Activated naive CD4-positive, alpha-beta T cell treated with anti-CD3 and anti-CD28 coated beads for 36 hours (primary cell): ENCODE measurements around the gene MPRIP. TPM values are rescaled to one million over a fixed set of nuclear protein-coding genes. Genes with fewer than 3 reads are reported as not detected.

Experiments
- CTCF ChIA-PET: fragments of 350-600 bp; sonication (Branson Sonifier 250); formaldehyde crosslinking; loops from one replicate; lab custom pipeline; 2021; ENCODE audit warnings: antibody characterized with exemption; lab: Charles Lee
- DNase-seq: peaks from one replicate; pipeline ENCODE4 v3.0.0-alpha.2; 2020
- H3K27ac Mint-ChIP-seq: one replicate; pipeline ENCODE4 v1.8.0; 2021; ENCODE audit warnings: mild to moderate bottlenecking, mixed read lengths
- H3K27me3 Mint-ChIP-seq: one replicate; pipeline ENCODE4 v1.8.0; 2021; ENCODE audit warnings: low read depth, mixed read lengths
- H3K36me3 Mint-ChIP-seq: one replicate; pipeline ENCODE4 v1.8.0; 2021; ENCODE audit warnings: low read depth, mixed read lengths
- H3K4me1 Mint-ChIP-seq: one replicate; pipeline ENCODE4 v1.8.0; 2021; ENCODE audit warnings: low read depth, mixed read lengths
- H3K4me3 Mint-ChIP-seq: one replicate; pipeline ENCODE4 v1.8.0; 2021; ENCODE audit warnings: mild to moderate bottlenecking, moderate library complexity, mixed read lengths
- H3K9me3 Mint-ChIP-seq: one replicate; pipeline ENCODE4 v1.8.0; 2021; ENCODE audit warnings: mixed read lengths
- intact Hi-C: fragments of 100-400 bp; cut with micrococcal nuclease; formaldehyde crosslinking; loops from one replicate; pipeline ENCODE4 v1.15.1; 2023
- total RNA-seq, 2 experiments: library from RNA; stranded (reverse); gene quantifications; one replicate each; pipeline ENCODE4 v1.2.3, GENCODE V29; 2021

Gene MPRIP
- total RNA-seq, 2 experiments from 2014 or later = 125 TPM

DNA sequence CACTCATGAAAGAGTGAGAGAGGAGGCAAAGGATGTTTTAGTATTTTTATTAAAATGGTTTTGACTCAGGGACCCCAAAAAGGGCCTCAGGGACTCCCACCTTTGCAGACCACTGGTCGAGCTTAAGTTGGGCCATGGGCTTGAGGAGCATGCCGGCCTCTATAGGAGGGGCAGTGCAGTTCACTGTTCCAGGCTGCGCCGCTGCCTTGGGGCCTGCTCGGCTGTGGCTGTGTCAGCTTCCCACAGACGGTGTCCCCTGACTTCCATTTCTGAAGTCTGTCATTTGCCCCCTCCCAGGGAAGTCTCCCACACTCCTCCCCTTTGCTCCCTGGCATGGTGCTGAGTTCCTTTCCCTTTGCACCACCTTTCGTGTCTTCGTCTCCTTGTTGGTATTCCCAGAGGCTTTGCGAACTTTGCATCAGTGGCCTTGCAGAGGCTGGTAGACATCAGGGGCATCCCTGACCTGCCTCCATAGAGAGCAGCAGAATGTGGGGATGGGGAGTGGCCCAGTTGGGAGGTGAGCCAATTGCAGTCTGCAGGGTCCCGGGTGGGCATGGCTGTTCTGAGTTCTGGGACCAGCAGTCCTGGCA, 17.1 kb downstream of the MPRIP start:
- intact Hi-C loops = no loop called here

DNA sequence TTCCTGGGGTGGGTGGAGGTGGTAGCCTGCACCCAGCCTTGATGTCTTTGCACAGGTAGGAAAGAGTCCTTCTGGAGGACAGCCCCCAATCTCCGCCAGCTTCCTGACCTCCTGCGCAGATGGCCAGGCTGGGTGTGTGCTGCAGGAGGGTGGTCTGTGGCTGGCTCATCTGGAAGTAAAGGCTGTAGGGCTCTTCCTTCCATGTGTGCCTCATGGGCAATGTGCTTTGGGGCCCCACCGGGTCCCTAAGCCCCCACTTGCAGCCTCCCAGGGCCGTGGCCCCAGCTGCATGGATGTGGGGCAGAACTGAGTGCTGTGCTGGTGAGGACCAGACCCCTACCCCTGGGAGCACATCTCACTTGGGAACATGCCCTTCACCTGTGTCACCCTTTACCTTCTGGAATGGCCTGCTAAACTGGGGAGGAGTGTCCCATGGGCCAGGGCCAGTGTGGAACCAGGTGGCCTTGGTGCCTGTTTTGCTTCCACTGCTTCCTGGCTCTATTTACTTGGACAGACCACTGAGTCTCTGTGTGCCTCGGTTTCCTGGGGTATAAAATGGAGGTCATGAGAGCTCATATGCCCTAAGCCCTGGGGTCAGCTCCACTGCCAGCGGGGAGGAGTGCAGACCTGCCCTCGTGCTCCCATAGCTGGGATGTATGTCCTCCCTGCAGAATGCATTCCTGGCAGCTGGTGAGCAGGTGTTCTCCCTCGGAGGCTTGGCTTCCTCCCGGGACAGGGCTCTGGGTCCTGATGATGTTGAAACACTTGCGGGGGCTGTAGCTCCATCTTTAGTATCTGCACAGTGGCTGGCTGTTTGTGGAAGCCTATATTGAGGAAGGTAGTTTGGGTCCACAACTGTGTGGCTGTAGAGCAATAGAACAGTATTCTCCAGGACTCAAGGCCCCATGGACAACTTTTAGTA, 18.0 kb downstream of the MPRIP start:
- intact Hi-C loops = no loop called here
- no peak overlapping the region for H3K4me3 Mint-ChIP-seq

More for the DNA sequence above, 17.1 kb downstream of the MPRIP start:
- peaks cover 1% of the 10 kb centered on the region for H3K36me3 Mint-ChIP-seq
- no peak overlapping the region for H3K27ac Mint-ChIP-seq
- no peaks in the 10 kb centered on the region for H3K27me3 Mint-ChIP-seq
- H3K9me3 Mint-ChIP-seq = no peaks in the 10 kb centered on the region
- no peak overlapping the region for H3K4me3 Mint-ChIP-seq
- peaks cover 23% of the 10 kb centered on the region for H3K4me1 Mint-ChIP-seq
- CTCF ChIA-PET = no interaction called here
- DNase-seq = no peak

DNA sequence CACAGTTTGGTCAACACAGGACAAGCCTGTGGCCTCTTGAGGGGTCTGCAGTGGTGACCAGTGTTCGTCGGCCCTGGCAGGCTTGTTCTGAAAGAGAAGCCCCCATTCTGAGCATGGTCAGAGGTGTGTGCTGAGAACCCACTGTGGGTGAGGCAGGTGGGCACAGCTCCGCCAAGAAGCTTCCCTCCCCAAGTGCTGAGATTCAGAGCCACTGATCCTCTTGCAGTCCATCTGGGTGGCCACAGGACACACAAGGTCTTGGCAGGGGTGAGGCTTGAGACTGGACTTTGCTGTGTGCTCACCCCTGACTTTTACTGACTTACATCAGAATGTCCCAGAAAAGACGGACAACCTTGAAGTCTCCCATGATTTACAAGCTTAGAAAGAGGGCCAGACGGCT, 18.7 kb downstream of the MPRIP start:
- Mint-ChIP-seq H3K36me3 (peaks cover 1% of the 10 kb centered on the region), H3K27ac (no peak overlapping the region), H3K27me3 (no peaks in the 10 kb centered on the region), H3K9me3 (no peaks in the 10 kb centered on the region), H3K4me3 (no peak overlapping the region), H3K4me1 (peaks cover 35% of the 10 kb centered on the region)
- CTCF ChIA-PET = interaction anchor here (0.9 kb wide), 1 partner anchor 218 kb away, joined by 3 read pairs; no protein-coding TSS in a partner anchor
- intact Hi-C loops = no loop called here
- DNase-seq = no peak

More for the DNA sequence above, 18.0 kb downstream of the MPRIP start:
- peaks cover 1% of the 10 kb centered on the region for H3K36me3 Mint-ChIP-seq
- H3K9me3 Mint-ChIP-seq = no peaks in the 10 kb centered on the region
- H3K4me1 Mint-ChIP-seq = peaks cover 31% of the 10 kb centered on the region
- CTCF ChIA-PET = interaction anchor here (0.9 kb wide), 1 partner anchor 219 kb away, joined by 3 read pairs; no protein-coding TSS in a partner anchor
- no peak for DNase-seq
- H3K27ac Mint-ChIP-seq = no peak overlapping the region
- no peaks in the 10 kb centered on the region for H3K27me3 Mint-ChIP-seq

DNA sequence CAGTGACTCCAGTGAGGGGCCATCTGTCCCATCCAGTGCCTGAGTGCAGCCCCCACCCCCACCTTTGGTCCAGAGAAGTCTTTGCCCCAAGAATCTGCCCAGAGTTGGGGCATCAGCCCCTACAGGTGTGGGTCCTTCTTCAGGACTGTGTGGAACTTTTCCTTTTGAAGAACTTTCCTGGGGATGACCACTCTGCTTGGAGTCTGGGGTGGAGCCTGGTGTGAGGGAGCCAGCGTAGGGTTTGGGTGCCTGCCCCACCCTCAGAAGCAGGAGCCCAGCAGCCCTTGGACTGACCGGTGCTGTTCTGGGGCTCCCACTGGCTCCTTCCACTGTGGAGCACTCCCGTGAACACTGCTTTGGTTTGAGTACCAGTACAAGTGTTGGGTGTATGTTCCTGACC, 19.3 kb downstream of the MPRIP start:
- intact Hi-C loops = no loop called here
- peaks cover 1% of the 10 kb centered on the region for H3K36me3 Mint-ChIP-seq
- H3K27ac Mint-ChIP-seq = no peak overlapping the region
- CTCF ChIA-PET = no interaction called here
- no peaks in the 10 kb centered on the region for H3K9me3 Mint-ChIP-seq
- no peaks in the 10 kb centered on the region for H3K27me3 Mint-ChIP-seq
- no peak for DNase-seq
- peaks cover 39% of the 10 kb centered on the region for H3K4me1 Mint-ChIP-seq
- no peak overlapping the region for H3K4me3 Mint-ChIP-seq

DNA sequence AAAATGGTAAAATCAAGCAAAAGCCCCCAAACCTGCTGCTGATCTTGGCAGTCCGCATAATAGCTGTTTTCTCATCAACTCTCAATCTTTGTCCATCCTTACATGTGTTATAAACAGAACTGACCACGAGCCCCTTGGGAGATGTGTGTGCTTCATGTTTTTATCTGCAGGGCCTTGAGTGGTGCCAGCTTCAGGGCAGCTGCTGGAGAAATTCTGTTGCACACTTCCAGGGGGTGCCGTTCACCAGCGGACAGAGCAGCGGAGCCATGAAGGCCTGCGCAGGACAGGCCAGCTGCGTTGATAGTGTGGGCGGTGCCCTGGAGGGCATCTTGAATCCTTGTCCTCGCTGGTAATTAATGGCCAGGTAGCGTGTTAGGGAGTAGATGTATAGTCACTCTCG, 20.1 kb downstream of the MPRIP start:
- H3K27ac Mint-ChIP-seq = no peak overlapping the region
- DNase-seq = no peak
- no peaks in the 10 kb centered on the region for H3K27me3 Mint-ChIP-seq
- CTCF ChIA-PET = interaction anchor here (0.9 kb wide), 1 partner anchor 36 kb away, joined by 3 read pairs; no protein-coding TSS in a partner anchor
- no peaks in the 10 kb centered on the region for H3K36me3 Mint-ChIP-seq
- no peaks in the 10 kb centered on the region for H3K9me3 Mint-ChIP-seq
- H3K4me3 Mint-ChIP-seq = no peak overlapping the region
- intact Hi-C loops = no loop called here
- peaks cover 44% of the 10 kb centered on the region for H3K4me1 Mint-ChIP-seq

DNA sequence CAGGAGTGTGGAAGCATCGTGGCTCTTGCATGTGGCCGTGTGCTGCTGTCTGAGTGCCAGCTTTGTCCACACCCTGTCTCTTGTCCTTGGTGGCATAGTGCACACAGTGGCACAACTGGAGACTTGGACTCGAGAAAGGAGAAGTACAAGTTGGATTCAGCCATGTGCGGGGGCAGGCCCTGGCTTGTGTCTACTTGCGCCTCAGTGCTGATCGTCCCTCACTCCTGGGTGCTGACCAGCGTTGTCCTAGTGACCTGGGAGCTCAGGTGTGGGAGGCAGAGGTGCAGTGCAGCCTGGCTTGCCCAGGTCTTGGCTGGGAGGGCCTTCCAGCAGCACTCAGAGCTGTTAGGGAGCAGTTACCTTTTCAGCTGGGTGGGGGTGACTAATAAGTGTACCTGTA, 20.6 kb downstream of the MPRIP start:
- Mint-ChIP-seq H3K27me3 (no peaks in the 10 kb centered on the region), H3K36me3 (no peaks in the 10 kb centered on the region), H3K9me3 (no peaks in the 10 kb centered on the region), H3K27ac (no peak overlapping the region), H3K4me3 (no peak overlapping the region), H3K4me1 (peaks cover 45% of the 10 kb centered on the region)
- intact Hi-C loops = no loop called here
- CTCF ChIA-PET = interaction anchor here (0.9 kb wide), 1 partner anchor 37 kb away, joined by 3 read pairs; no protein-coding TSS in a partner anchor
- DNase-seq = no peak

DNA sequence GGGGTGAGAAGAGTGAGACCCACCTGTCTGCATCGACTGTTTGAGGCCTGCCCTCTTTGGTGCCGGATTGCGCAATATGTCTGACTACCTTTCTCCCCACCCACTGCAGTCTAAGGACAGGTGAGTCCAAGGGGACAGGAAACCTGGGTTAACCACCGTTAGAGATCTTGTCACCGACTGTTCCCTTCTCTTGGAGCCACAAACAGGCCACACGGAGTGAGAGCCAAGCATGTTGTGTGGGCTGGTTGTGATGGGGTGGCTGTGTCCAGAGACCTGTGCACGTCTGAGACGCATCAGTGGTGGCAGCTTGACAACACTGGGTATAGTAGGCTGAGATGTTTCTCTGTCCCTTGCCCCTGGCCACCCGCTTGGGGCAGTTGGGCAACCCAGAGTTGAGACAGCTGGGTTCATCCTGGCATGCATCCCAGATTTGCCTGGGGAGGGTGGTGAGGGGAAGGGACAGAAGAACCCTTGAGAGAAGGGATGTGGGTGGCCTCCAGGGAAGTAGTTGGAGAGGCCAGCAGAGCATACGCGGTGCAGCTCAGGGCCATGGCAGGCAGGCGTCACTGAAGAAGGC, 21.4 kb downstream of the MPRIP start:
- DNase-seq = no peak
- H3K9me3 Mint-ChIP-seq = no peaks in the 10 kb centered on the region
- no peaks in the 10 kb centered on the region for H3K27me3 Mint-ChIP-seq
- intact Hi-C loops = no loop called here
- peaks cover 45% of the 10 kb centered on the region for H3K4me1 Mint-ChIP-seq
- no peaks in the 10 kb centered on the region for H3K36me3 Mint-ChIP-seq
- CTCF ChIA-PET = no interaction called here
- H3K4me3 Mint-ChIP-seq = no peak overlapping the region
- H3K27ac Mint-ChIP-seq = no peak overlapping the region

DNA sequence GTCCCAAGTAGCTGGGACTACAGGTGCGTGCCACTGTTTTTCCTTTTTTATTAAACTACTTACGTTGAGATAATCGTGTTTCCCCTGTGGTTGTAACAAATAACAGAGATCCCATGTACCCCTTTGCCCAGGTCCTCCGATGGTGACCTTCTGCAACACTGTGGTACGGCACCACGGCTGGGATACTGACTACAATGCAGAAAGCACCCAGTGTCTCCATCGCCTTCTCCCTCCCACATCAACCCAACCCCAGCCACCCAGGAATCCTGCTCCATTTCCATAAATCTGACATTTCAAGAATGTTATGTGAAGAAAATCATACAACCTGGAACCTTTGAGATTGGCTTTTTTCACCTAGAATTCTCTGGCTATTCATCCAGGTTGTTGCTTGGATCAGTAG, 22.1 kb downstream of the MPRIP start:
- no peak overlapping the region for H3K4me3 Mint-ChIP-seq

DNA sequence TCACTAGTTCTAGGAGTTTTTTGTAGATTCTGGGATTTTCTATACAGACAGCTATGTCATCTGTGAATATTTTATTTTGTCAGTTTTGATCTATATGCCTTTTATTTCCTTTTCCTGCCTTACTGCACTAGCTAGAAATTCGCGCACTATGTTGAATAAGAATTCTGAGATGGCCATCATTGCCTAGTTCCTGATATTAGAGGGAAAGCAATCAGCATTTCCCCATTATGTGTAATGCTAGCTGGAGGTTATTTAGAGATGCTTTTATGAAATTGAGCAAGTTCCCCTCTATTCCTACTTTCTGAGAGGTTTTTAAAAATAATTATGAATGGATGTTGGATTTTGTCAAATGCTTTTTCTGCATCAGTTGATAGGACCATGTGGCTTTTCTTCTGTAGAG, 23.8 kb downstream of the MPRIP start:
- Mint-ChIP-seq H3K27ac (no peak overlapping the region), H3K4me3 (no peak overlapping the region), H3K27me3 (no peaks in the 10 kb centered on the region), H3K9me3 (peaks cover 8% of the 10 kb centered on the region), H3K36me3 (peaks cover 5% of the 10 kb centered on the region), H3K4me1 (peaks cover 51% of the 10 kb centered on the region)
- CTCF ChIA-PET = no interaction called here
- intact Hi-C loops = no loop called here
- no peak for DNase-seq

More for the DNA sequence above, 22.1 kb downstream of the MPRIP start:
- no peaks in the 10 kb centered on the region for H3K36me3 Mint-ChIP-seq
- no peak for DNase-seq
- intact Hi-C loops = no loop called here
- no peak overlapping the region for H3K27ac Mint-ChIP-seq
- H3K9me3 Mint-ChIP-seq = no peaks in the 10 kb centered on the region
- H3K27me3 Mint-ChIP-seq = no peaks in the 10 kb centered on the region
- H3K4me1 Mint-ChIP-seq = peaks cover 47% of the 10 kb centered on the region
- CTCF ChIA-PET = no interaction called here

DNA sequence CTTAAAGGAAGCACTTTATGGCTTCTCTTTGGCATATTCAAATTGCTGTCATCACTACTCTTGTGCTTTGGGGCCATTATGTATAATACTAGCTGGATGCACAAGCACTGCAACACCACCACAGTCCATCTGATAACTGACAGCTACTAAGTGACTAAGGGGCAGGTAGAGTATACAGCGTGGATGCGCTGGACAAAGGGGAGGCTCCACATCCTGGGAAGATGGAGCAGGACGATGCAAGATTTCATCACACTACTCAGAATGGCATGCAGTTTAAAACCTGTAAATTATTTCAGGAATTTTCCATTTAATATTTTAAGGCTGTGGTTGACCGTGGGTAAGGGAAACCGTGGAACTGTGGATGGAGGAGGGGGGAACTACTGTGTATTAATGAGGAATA, 25.0 kb downstream of the MPRIP start:
- Mint-ChIP-seq H3K36me3 (peaks cover 5% of the 10 kb centered on the region), H3K4me1 (peaks cover 58% of the 10 kb centered on the region), H3K27me3 (no peaks in the 10 kb centered on the region), H3K27ac (no peak overlapping the region), H3K4me3 (no peak overlapping the region), H3K9me3 (peaks cover 8% of the 10 kb centered on the region)
- intact Hi-C loops = no loop called here
- no peak for DNase-seq
- CTCF ChIA-PET = interaction anchor here (0.6 kb wide), 1 partner anchor 243 kb away, joined by 3 read pairs; no protein-coding TSS in a partner anchor

DNA sequence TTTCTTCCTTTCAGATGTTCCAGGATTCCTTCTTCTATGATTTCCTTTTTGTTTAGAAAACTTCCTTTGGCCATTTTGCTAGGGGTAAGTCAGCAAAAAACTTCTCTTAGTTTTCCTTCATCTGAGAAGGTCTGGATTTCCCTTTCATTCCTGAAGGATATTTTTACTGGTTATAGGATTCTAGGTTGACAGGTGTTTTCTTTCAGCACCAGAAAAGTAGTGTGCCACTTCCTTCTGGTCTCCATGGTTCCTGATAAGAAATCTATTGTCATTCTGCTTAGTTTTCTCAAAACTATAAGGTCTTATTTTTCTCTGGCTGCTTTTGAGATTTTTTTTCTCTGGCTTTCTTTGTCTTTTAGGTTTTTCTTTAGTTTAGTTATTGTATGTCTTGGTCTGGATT, 27.6 kb downstream of the MPRIP start:
- Mint-ChIP-seq H3K4me1 (peaks cover 60% of the 10 kb centered on the region), H3K36me3 (peaks cover 5% of the 10 kb centered on the region), H3K27ac (no peak overlapping the region), H3K27me3 (no peaks in the 10 kb centered on the region), H3K9me3 (peaks cover 8% of the 10 kb centered on the region), H3K4me3 (no peak overlapping the region)
- no peak for DNase-seq
- intact Hi-C loops = no loop called here
- CTCF ChIA-PET = no interaction called here

DNA sequence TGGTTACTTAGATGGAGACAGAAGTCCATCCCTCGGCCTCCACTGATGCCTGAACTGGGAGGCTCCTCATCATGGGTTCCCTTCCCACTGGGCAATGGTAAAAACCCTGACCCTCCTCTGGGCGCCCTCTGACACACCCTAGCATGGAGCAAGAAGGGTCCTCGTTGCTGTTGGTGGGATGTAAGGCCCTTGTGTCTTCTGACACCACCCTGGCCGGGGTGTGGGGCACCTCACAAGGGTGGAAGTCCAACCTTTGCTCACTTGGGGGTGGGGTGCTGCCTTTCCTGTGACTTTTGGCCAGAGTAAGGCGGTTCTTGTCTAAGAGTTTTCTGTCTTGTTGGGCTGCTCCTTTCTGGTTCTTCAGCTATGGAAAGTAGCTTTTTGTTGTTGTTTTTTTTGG, 28.7 kb downstream of the MPRIP start:
- Mint-ChIP-seq H3K27ac (no peak overlapping the region), H3K36me3 (peaks cover 5% of the 10 kb centered on the region), H3K27me3 (no peaks in the 10 kb centered on the region), H3K4me3 (no peak overlapping the region), H3K4me1 (peaks cover 60% of the 10 kb centered on the region), H3K9me3 (peaks cover 8% of the 10 kb centered on the region)
- intact Hi-C loops = no loop called here
- CTCF ChIA-PET = no interaction called here
- no peak for DNase-seq
